SK-N-MC (cell line): ENCODE data around the gene BOLA3.

Source experiments
- EZH2 ChIP-seq: fragments of 200-600 bp; sonication (generic); IDR thresholded peaks from one replicate; pipeline ENCODE4 v1.6.1; 2017; ENCODE audit warnings: antibody characterized with exemption
- POLR2AphosphoS5 ChIP-seq: IDR thresholded peaks from 2 replicates; pipeline ENCODE4 v1.6.1; 2012; ENCODE audit warnings: mild to moderate bottlenecking, low read depth, low read length, borderline replicate concordance

DNA sequence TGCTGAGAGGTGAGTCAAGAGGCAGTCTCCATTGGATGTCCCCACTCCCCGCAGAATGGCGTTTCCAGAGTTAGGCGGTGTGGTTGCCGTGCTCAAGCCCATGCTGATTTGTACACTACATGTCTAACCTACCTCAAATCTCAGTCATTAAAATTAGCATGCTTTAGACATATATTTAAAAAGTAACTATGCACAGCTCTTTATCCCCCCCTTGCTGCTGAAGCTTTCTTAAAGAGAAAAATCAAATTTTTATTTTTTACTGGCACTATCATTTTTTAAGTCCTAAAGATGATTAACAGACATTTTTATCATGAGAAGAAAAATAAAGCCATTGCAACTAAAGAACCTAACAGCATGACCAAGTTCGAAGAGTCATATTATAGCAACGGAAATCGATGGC lies 42.9 kb downstream of the BOLA3 start:
- TF ChIP-seq EZH2 (no peak), POLR2AphosphoS5 (no peak)
